Stimulated activated CD4-positive, alpha-beta T cell treated with anti-CD3 and anti-CD28 coated beads, Interleukin-4, amount 100 ng/mL, for 48 hours (primary cell): ENCODE measurements around the gene HPSE.

ENCODE experiments used
- DNase-seq, 2 donors: peaks; one replicate each; pipeline ENCODE4 v3.0.0-alpha.2; 2020; ENCODE audit warnings: low read depth in 2 of 2

HPSE gene

DNA sequence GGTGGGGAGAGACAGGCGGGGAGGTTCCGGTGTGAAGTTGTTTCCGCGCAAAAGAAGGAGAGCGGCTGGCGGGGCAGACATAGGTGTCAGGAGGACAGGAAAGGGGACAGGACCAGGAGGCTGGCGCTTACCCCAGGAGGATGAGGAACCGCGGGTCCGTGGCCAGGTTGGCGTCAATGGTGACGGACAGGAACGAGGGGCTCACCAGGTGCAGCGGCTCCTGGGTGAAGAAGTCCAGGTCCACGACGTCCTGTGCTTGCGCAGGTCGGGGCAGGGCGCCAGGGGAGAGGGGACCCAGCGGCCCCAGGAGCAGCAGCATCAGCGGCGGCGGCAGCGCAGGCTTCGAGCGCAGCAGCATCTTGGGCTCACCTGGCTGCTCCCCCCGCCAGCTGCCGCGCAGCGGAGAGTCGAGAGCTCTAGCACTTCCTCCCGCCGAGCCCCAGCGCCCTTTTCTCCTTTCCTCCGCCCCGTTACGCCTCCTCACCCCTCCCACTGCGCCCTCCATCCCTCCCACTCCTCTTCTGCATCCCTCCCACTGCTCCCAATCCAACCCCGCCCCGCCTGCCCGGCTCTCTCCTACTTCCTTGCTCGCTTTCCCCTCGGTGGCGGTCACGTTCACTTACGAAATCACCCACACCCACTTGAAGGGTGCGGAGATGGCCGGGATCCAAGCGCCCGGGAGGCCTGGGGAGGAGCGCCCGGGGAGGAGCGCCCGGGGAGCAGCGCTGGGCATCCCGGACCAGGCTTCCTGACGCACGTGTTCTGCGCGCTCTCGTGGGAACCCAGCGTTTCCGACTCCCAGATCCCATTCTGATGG, at the start of gene HPSE:
TSS of gene HPSE (minus strand) at position 424 of the 817 bp plus-strand sequence. CDS start at position 358, 66 bp downstream.
- peak; percentile 39 to 56 for DNase-seq

- no peak for DNase-seq
These were observed 48.2 kb upstream of the HPSE start for GRCh38 chr4:83382850-83383249.

DNA sequence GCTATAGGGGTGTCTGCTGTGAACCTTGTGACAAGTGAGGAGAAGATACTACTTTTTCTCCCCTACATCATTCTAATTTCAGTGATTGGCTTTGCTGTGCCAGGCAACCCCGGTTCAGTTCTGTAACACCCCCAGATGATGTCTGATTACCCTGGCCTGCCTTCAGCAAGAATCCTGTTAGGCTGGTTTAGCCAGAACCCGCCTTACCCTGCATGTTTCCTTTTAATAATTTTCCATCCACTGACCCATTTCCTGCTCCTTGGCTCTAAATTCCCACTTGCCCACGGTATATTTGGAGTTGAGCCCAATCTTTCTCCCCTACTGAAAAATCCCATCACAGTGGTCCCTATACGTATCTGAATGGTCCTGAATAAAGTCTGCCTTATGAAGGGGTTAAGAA, 46.5 kb upstream of the HPSE start:
- no peak for DNase-seq

GRCh38 chr4:83378419-83378818, 43.8 kb upstream of the HPSE start:
- no peak for DNase-seq

GRCh38 chr4:83372931-83373330, 38.3 kb upstream of the HPSE start:
- DNase-seq, result no peak

DNA sequence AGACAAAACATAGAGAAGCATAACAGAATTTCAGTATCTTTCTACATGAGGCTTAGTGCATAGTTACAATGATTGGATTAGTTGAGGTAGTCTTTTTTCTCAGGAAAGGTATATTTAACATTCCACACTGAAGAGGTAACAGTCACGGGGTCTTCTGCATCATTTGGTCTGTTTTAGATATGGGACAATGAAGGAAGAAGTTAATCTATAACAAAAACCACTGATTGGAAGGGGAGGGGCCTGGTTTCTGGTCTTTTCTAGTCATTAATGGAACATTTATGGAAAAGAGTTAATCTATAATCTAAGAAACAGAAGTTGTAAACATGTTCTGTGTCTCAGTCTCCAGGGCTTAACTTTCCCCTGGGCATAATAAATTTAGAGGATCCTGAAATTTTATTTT, 37.3 kb upstream of the HPSE start:
- no peak for DNase-seq

GRCh38 chr4:83371235-83371634, 36.6 kb upstream of the HPSE start:
- no peak for DNase-seq

DNA sequence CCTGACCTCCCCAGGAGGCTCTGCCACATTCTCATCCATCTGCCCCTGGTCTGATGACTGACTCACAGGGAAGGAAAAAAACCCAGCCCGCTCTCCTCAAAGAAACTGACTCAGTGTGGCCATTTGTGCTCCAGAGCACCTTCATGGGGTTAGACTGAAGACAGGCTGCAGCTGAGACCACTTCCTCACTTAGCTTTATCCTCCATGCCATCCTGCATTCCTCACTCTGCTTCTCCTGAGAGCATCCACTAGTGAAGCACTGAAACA, 35.9 kb upstream of the HPSE start:
- no peak for DNase-seq

- DNase-seq, result no peak
These were observed 35.4 kb upstream of the HPSE start for GRCh38 chr4:83369831-83370639.

DNA sequence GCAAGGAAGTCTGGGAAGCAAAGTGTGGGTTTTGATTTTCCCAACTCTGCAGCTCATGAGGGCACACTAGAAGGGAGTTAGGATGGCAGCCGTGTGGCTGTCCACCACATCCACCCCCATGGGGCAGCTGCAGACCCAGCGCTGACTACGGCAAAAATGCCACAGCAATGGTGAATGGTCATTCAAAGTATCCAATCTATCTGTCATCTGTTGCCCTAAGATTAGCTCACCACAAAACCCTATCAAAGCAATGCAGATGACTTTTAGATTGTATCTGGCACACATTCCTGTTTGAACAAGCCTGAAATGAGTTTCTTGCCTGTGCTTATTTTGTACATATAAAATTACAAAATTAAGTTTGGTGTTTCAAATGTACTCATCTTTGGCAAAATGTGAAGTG, 29.7 kb upstream of the HPSE start:
- DNase-seq, result no peak

DNA sequence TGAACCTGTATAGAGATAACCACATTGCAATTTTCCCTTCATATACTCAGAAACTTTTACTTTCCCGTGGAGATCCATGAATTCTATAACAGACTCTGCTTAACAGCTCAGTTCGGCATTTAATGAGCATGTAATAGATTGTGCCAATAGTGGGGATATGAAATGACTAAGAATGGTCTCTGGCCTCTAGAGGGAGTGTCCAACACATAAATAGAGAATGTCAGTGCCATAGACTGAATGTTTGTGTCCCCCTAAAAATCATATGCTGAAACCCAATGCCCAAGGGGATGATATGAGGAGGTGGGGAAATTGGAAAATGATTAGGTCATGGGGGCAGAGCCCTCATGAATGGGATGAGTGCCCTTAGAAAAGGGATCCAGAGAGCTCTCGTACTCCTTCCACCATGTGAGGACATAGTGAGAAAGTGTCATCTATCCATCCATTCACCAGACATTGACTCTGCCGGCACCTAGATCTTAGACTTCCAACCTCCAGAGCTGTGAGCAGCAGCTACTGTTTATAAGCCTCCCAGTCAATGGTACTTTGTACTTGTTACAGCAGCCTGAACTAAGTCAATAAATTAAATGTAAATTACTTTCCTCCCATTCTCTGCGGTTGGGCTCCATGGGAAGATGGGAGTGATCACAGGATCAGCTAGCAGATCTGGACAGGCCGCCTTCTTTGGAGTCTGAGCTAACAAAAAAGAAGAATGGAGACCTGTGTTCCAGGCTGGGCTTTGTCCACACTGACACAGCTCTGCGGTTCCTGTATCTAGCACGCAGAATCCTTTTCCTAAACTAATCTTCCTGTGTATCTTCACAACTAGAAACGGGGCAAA, 28.1 kb upstream of the HPSE start:
- no peak for DNase-seq

GRCh38 chr4:83361416-83362103, 26.9 kb upstream of the HPSE start:
- DNase-seq, result no peak

GRCh38 chr4:83360018-83360417, 25.4 kb upstream of the HPSE start:
- DNase-seq, result no peak

- DNase-seq, result no peak
These were observed 23.8 kb upstream of the HPSE start for GRCh38 chr4:83358410-83358809.

DNA sequence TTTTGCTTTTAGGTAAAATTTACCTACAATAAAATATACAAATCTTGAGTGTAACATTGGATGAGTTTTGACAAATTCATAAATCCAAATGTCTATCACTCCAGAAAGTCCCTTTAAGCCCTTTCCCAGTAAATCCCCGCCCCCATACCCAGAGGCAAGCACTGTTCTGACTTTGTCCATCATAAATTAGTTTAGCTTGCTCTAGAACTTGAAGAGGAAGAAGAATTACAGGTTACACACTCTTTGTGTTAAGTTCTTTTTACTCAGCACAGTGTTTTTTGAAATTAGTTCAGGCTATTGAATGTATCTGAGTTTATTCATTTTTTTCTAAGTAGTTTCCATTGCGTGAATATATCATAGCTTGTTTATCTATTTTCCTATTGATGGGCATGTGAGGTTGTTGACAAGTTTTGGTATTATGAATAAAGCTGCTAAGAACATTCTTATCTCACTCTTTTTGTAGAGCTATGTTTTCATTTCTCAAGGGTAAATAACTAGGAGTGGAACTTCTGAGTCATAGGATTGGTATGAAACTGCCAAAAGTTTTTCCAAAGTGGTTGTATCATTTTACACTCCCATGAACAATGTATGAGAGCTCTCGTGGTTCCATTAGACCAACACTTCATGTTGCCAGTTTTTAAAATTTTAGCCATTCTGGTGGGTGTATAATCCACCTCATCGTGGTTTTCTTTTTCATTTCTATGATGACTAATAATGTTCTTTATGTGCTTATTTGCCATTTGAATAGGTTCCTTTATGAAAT, 22.4 kb upstream of the HPSE start:
- DNase-seq, result peak in 1 of 2 donors; percentile 16

- no peak for DNase-seq
These were observed 18.9 kb upstream of the HPSE start for GRCh38 chr4:83353516-83353915.

DNA sequence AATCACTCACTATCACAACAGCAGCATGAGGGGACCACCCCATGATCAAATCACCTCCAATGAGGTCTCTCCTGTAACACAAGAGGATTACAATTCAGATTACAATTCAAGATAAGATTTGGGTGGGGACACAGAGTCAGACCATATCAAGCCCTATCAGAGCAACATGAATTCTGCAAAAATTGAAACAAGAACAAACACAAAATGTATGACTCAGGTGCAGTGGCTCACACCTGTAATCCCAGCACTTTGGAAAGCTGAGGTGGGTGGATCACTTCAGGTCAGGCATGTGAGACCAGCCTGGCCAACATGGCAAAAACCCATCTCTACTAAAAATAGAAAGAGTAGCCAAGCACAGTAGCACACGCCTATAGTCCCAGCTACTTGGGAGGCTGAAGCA, 13.4 kb upstream of the HPSE start:
- no peak for DNase-seq

DNA sequence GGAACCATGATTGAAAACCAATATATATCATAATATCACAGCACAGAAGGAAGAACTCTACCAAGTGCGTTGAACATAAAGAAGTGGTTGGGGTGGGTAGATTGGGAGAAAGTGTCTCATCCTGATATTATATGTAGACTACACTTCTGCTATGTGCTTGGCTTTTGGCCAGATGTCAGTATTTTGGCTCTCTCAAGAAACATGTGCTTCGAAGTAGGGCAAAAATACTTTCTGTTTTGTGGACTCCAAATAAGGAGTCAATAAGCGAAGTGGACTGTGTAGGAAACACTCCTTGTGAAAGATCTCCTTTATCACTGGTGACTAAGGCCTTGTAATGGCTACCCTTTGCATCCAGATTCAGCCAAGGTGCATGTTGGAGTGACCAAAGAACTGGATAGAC, 7.8 kb upstream of the HPSE start:
- DNase-seq, result no peak

GRCh38 chr4:83340692-83341343, 6.2 kb upstream of the HPSE start:
- DNase-seq, result peak in 1 of 2 donors; percentile 23

GRCh38 chr4:83339573-83339972, 4.9 kb upstream of the HPSE start:
- no peak for DNase-seq

GRCh38 chr4:83335701-83336100, 1.1 kb upstream of the HPSE start:
- DNase-seq, result no peak
